Stimulated activated CD8-positive, alpha-beta memory T cell treated with anti-CD3 and anti-CD28 coated beads, Interleukin-7, amount 100 ng/mL, for 1 hour (primary cell): ENCODE data around the gene ATP9B.

Source experiments
- DNase-seq, 2 donors: peaks; one replicate each; pipeline ENCODE4 v3.0.0-alpha.2; 2020; ENCODE audit warnings: low read depth in 2 of 2

The ATP9B gene

DNA sequence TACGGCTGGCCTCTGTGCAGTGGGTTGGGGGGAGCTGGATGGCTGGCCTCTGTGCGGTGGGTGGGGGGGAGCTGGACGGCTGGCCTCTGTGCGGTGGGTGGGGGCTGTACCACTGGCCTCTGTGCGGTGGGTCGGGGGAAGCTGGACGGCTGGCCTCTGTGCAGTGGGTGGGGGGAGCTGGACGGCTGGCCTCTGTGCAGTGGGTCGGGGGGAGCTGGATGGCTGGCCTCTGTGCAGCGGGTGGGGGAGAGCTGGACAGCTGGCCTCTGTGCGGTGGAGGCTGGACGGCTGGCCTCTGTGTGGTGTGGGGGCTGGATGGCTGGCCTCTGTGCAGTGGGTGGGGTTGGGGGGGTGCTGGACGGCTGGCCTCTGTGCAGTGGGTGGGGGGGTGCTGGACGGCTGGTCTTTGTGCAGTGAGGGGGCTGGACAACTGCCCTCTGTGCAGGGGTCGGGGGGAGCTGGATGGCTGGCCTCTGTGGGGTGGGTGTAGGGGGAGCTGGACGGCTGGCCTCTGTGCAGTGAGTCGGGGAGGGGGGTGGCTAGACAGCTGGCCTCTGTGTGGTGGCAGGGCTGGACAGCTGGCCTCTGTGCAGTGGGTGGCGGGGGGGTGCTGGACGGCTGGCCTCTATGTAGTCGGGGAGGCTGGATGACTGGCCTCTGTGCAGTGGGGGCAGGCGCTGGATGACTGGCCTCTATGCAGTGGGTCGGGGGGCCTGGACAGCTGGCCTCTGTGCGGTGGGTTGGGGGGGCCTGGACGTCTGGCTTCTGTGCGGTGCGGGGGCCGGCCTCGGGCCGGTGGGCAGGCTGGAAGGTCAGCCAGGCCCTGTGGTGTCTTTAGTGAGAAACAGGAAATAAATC lies 358.4 kb downstream of the ATP9B start:
- no peak for DNase-seq
